Urothelium cell line (cell line): ENCODE results near the gene METRN.
A peak's percentile ranks its signal among the peaks of the same experiment; 100 is the strongest.

Source experiments
- DNase-seq: peaks from one replicate; pipeline ENCODE4 v3.0.0; 2011; ENCODE audit warnings: low spot score, mixed read lengths
- FAIRE-seq: peaks from 2 replicates; lab custom pipeline; 2011; peaks lifted over from hg19 to GRCh38; lab: Jason Lieb, UNC

METRN gene

DNA sequence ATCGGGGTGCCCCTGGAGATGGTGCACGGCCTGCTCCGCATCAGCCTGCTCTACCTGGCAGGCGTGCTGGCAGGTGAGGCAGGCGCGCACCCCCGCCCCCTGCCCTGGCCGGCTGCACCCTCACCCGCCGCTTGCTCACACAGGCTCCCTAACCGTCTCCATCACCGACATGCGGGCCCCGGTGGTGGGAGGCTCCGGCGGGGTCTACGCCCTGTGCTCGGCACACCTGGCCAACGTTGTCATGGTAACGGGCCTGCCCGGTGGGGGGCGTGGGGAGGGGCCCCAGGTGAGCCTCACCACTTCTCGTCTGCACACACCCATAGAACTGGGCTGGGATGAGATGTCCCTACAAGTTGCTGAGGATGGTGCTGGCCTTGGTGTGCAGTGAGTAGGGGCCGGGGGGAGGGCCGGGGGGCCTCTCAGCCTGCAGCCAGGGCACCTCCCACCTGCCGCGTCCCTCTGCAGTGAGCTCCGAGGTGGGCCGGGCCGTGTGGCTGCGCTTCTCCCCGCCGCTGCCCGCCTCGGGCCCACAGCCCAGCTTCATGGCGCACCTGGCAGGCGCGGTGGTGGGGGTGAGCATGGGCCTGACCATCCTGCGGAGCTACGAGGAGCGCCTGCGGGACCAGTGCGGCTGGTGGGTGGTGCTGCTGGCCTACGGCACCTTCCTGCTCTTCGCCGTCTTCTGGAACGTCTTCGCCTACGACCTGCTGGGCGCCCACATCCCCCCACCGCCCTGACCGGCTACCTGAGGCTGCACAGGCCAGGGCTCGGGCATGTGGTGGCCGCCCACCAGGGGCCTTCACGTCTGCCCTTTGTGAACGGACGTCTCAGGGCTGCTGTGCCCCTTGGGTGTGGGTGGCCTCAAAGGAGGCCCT, 37.4 kb upstream of the METRN start:
- FAIRE-seq (no peak), DNase-seq (no peak)

- no peak for FAIRE-seq
These were observed 36.6 kb upstream of the METRN start for GRCh38 chr16:678209-678857.

GRCh38 chr16:678858-679813, 35.8 kb upstream of the METRN start:
- FAIRE-seq (no peak), DNase-seq (no peak)

More at GRCh38 chr16:678209-678857, 36.6 kb upstream of the METRN start:
- no peak for DNase-seq

DNA sequence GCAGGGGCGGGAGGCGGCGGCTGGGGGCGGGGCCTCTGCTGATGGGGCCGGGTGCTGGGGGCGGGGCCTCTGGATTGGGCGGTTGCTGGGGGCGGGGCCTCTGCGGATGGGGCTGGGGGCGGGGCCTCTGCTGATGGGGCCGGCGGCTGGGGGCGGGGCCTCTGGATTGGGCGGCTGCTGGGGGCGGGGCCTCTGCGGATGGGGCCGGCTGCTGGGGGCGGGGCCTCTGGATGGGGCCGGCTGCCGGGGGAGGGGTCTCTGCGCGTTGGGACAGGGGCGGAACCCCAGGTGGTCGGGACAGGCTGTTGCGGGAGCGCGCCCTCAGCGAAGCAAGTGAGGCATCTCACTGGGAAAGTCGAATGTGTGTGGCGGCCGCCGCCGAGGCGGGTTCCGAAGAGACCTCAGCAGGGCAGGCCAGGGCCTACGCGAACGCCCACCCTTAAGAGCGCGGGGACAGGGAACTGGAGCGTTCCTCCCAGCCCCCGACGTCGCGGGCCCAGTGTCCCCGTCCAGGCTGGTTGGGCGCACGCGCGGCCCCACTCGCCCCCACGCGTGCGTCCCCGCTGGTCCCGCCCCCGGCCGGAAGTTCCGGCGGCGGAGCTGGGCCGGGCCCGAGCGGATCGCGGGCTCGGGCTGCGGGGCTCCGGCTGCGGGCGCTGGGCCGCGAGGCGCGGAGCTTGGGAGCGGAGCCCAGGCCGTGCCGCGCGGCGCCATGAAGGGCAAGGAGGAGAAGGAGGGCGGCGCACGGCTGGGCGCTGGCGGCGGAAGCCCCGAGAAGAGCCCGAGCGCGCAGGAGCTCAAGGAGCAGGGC, 34.9 kb upstream of the METRN start, which contains the start of gene STUB1:
STUB1 (plus strand) TSS at position 597 of the 811 bp plus-strand sequence; CDS start at position 713, 116 bp downstream.
- DNase-seq = peak; percentile 85
- FAIRE-seq = peak; percentile 46

DNA sequence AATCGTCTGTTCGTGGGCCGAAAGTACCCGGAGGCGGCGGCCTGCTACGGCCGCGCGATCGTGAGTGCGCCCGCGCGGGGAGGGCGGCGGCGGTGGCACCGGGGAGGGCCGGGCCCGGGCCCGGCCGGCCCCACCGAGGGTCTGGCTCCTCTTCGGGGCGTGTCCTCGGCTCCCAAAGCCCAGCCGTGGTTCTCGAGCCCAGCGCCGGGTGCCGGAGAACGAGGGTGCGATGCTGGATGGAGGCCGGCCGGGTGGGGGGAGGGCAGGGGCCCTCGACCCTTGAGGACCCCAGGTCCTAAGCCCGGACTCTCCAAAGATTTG, 34.3 kb upstream of the METRN start:
- no peak for DNase-seq
- no peak for FAIRE-seq

DNA sequence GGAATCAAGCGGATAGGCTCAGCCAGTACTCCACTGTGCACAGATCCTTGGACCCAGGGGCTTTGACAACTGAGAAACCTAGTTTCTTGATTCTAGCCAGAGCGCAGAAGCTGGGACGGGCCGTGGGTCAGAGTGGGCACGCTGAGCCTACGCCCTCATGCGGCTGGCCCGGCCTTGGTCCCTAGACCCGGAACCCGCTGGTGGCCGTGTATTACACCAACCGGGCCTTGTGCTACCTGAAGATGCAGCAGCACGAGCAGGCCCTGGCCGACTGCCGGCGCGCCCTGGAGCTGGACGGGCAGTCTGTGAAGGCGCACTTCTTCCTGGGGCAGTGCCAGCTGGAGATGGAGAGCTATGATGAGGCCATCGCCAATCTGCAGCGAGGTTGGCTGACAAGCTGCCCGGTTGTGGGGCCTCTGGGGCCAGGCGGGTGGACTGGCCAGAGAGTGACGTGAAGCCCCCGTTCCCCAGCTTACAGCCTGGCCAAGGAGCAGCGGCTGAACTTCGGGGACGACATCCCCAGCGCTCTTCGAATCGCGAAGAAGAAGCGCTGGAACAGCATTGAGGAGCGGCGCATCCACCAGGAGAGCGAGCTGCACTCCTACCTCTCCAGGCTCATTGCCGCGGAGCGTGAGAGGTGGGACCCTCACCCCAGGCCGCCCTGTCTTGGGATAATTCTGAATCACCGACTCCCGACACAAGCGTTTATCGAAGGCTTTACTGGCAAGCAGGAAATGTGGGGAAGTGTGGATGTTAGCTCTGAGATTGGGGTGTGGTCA, 33.8 kb upstream of the METRN start:
- FAIRE-seq = no peak
- no peak for DNase-seq

- DNase-seq (no peak), FAIRE-seq (peak; percentile 9)
These were observed 33.0 kb upstream of the METRN start for GRCh38 chr16:681746-682427.

- FAIRE-seq = no peak
- DNase-seq = no peak
These were observed 32.2 kb upstream of the METRN start for GRCh38 chr16:682493-683395.

GRCh38 chr16:683396-684070, 31.4 kb upstream of the METRN start:
- peak; percentile 81 for FAIRE-seq
- no peak for DNase-seq

DNA sequence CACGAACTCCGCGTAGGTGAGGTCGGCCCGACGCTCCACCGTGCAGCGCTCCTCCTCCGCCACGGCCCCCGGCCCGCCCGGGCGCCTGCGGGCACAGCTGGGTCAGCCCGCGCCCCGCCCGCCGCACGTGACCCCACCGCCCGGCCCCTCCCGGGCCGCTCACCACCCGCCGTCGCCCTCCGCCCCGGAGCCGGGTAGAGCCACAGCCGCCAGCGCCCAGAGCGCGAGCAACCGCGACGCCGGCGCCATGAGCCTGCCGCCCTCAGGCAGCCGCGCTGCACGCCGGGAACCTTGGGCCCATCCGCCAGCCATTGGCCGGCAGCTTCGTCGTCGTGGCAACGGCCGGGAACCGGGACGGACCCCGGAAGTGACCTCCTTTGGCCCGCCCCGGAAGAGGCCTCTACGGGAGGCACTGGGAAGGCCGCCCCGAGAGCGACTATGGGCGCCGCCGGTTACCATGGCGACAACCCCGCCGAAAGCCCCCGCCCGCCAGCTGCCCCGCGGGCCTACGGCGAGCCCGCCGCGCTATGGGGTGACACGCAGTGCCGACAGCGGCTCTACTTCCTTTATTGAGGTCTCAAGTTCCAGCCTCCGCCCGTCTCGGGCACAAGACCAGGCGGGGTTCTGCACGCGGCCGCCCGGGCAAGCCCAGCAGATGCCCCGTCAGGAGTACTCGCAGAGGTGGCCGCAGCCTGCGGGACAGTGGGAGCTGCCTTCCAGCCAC, 30.7 kb upstream of the METRN start, which contains the start of gene JMJD8:
JMJD8 (minus strand) TSS at position 264 of the 724 bp plus-strand sequence; CDS start at position 249, 15 bp downstream.
- FAIRE-seq = peak; percentile 35
- peak; percentile 94 for DNase-seq

GRCh38 chr16:684961-685696, 29.8 kb upstream of the METRN start:
- no peak for FAIRE-seq
- DNase-seq = no peak

DNA sequence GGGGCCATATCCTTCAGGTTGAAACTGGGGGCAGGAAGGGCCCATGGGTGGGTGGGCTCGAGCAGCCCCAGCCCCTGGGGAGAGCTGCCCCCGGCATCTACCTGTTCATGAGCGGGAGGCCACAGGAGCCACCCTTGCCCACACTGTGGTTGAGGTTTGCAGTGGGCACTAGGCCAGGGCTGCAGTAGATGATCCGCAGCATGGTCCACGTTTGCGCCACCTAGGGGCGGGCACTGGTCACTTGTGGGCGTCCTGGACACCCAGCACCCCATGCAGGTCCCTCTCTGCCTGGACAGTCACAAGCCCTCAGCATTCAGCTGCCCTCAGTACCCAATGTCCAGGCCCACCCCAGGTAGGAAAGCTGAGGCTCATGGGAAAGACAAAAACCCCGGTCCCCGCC, 29.0 kb upstream of the METRN start:
- FAIRE-seq (peak; percentile 27), DNase-seq (no peak)

- FAIRE-seq (no peak), DNase-seq (no peak)
These were observed 28.3 kb upstream of the METRN start for GRCh38 chr16:686459-687260.

- FAIRE-seq (no peak), DNase-seq (no peak)
These were observed 27.4 kb upstream of the METRN start for GRCh38 chr16:687499-687898.
